OCI-M2 (cell line): ENCODE results near the gene SLC4A4.

Experiments used
- DNase-seq: peaks from one replicate; lab custom pipeline; 2025; ENCODE audit not compliant: unreplicated experiment; lab: John Stamatoyannopoulos, UW

The SLC4A4 gene

GRCh38 chr4:71338846-71339593, at the start of gene SLC4A4:
Gene SLC4A4, plus strand, starts transcription at chr4:71339020.
- DNase-seq, result no peak

GRCh38 chr4:71290074-71290473, 48.7 kb upstream of the SLC4A4 start:
- DNase-seq, result no peak

DNA sequence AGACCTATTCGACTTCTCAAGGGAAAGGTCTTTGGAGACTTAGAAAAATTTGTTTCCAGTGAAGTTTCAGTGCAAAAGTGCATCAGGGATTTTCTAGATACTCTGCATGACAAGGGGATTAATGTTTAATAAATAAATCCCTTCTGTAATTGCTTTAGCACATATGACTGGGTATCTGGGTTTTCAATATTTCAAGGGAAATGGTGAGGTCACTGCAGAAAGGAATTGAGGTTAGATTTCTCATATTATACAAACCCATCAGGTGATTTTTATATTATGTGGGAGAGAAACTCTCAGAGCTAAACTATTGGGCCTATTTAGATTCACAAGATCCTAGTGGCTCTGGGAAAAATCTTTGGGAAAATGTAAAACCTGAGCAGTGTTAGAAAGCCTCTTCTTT, 48.3 kb upstream of the SLC4A4 start:
- no peak for DNase-seq

DNA sequence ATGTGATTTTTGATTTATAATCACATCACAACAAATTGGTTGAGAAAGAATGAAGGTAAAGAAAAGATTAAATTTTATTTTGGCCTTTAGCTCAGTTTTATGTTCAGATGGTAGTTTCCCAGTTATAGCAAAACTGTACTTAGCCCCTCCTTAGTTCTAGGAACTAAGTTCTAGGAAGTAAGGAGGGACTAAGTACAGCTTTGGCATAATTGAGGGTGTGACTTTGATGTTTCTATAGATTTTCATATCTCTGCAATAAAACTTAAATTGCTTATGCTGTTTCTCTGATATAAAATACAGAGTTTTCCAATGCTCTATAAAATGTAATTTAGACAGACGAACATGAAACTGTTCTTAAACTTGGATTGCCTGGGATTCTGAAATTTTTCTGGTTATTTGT, 46.6 kb upstream of the SLC4A4 start:
- no peak for DNase-seq

- DNase-seq, result no peak
Measured at GRCh38 chr4:71293705-71294104, 45.1 kb upstream of the SLC4A4 start.

GRCh38 chr4:71294301-71294700, 44.5 kb upstream of the SLC4A4 start:
- DNase-seq, result no peak

DNA sequence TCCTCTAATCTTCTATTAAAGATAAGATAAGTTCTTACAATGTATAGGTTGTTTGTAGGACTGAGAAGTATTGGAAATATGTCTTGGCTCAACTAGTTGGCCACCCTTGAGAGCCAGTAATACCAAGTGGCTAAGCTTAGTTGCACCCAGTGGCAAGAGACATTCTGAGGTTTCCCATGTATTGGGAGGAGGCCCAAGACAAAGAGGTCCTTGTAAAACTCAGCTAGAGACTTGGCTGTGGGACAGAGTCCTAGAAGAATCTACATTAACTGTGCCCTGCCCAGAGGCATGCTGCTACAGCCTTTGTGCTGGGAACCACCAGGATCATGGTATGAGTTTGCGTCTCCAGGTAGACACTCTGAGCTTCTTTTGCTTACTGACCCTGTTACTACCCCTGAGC, 41.9 kb upstream of the SLC4A4 start:
- no peak for DNase-seq

- DNase-seq, result no peak
Measured at GRCh38 chr4:71300362-71300761, 38.5 kb upstream of the SLC4A4 start.

DNA sequence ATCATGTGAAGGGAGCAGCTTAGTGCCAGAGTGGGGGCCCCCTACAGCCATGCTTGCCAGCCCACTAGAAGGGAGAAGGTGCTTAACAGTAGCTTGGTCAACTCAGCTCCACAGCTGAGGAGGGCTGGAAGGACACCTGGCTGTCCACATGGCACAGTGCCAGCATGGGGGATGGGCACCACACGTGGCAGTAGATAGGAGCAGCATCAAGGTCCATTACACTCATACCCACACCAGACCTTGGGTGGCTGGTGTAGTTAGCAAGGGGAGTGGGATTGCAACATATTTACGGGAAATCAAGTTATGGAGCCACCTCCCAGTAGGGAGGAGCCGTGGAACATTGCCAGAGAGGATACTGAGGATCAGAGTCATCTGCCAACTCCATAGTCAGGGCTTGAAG, 37.9 kb upstream of the SLC4A4 start:
- no peak for DNase-seq

DNA sequence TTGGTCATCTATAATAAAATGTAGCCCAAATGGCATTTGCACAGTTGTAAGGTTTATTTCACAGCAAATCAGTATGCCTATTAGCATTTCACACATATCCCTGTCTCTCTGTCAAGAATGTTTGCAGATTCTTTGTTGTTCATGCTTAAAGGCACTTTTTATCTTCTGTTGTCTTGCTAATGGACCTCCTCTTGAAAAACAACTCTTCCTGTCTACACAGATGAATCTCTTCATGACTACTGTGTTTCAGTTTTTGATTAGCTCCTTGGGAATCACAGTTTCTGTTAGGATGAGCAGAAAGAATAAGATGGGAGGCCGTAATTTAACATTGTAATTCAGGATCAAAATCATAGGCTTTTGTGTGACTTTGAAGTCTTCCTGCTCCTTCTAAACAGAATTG, 35.5 kb upstream of the SLC4A4 start:
- DNase-seq, result no peak

DNA sequence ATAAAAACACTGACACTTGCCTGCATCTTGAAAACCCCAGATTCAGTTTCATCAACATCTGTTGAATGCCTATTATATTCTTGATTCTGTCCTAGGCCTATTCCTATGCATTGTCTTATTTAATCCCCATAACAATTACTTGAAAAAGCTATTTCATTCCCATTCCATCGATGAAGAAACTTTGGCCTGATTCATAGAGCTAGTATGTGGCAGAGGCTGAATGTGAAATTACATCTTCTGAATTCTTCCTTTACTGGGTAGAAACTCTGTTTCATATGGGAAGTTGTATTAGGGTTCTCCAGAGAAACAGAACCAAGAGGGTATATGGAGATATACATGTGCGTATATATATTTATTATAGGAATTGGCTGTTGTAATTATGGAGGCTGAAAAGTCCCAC, 35.0 kb upstream of the SLC4A4 start:
- DNase-seq, result no peak

DNA sequence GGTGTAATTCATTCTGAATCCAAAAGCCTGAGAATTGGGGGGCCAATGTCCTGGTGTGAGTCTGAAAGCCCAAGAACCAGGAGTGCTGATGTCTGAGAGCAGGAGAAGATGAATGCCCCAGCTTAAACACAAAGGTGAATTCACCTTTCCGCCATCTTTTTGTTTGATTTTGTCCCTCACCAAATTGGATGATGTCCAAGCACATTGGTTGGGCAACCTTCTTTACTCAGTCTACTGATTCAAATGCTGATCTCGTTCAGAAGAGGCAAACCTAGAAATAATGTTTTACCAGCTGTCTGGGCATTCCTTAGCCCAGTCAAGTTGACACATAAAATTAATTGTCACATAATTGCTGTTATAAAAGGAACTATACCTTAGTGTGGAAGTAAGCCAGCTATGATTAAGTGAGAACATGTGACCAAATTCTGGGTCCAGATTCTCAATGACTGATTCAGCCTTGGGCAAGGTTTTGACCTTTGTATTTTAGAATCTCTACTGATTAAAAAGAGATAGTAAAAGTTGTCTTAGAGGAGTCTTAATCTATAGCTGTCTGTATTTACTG, 34.5 kb upstream of the SLC4A4 start:
- no peak for DNase-seq

DNA sequence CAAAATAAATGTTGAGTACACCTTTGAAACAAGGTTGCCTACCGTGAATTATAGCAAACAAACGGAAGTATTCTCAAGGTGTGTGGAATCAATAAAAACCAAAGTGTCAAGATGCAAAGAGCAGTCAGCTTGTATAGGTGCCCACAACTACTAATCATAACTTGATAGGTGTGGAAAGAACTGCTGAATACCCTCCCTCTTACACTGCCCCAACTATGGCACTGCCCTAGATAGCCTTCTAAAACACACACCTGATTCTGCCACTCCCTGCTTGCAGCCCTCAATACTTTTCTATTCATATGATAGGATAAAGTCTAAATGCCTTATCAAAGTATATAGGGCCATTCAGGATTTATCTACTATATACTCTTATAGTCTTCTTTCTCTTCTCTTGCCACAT, 31.1 kb upstream of the SLC4A4 start:
- no peak for DNase-seq

GRCh38 chr4:71322425-71322824, 16.4 kb upstream of the SLC4A4 start:
- DNase-seq, result no peak

GRCh38 chr4:71333368-71333767, 5.5 kb upstream of the SLC4A4 start:
- DNase-seq, result no peak

- DNase-seq, result no peak
Measured at GRCh38 chr4:71333960-71334359, 4.9 kb upstream of the SLC4A4 start.

- DNase-seq, result no peak
Measured at GRCh38 chr4:71334465-71334882, 4.3 kb upstream of the SLC4A4 start.

GRCh38 chr4:71343670-71344466, 5.0 kb downstream of the SLC4A4 start:
- no peak for DNase-seq

DNA sequence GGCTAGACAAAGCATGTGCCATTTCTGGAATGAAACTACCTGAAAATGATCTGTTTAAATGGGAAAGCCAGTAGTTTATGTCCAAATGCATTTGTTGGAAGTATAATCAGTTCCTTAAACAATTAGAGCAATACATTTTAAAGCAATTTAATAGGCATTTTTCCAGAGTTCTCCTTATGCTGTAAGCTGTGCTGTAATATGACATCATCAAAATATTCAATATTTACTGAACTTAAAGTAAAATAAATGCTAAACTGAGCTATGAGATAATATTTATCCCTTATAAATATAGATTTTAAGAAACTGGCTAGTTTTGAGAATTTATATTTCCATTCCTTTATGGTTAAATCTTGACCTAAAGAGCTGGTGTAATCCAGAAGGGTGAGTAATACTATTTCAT, 7.9 kb downstream of the SLC4A4 start:
- no peak for DNase-seq

DNA sequence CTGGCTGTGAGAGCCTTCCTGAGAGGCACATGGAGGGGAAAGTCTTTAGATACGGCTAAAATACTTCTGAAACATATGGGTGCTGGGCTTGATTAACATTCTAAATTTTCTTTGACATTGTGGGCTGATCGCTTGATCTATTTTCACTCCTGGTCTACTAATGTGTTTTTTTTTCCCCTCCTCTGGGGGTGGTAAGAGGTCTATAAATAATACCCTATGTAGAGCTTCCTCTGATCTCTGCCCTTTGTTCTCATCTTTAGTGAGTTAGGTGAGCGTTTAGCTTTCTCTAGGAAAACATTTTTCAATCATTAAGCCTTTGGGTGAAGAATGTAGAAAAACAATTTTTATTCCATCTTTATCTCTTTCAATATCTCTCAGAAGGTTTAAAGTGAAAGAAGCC, 9.8 kb downstream of the SLC4A4 start:
- DNase-seq, result no peak

- DNase-seq, result no peak
Measured at GRCh38 chr4:71355045-71355444, 16.2 kb downstream of the SLC4A4 start.

- DNase-seq, result no peak
Measured at GRCh38 chr4:71355971-71356370, 17.2 kb downstream of the SLC4A4 start.
